Measurements from ENCODE around the gene PLCH1. TPM values are rescaled to one million over a fixed set of nuclear protein-coding genes. Genes with fewer than 3 reads are reported as not detected.

Gene PLCH1
- polyA plus RNA-seq, 1 experiment: 0.06 TPM

DNA sequence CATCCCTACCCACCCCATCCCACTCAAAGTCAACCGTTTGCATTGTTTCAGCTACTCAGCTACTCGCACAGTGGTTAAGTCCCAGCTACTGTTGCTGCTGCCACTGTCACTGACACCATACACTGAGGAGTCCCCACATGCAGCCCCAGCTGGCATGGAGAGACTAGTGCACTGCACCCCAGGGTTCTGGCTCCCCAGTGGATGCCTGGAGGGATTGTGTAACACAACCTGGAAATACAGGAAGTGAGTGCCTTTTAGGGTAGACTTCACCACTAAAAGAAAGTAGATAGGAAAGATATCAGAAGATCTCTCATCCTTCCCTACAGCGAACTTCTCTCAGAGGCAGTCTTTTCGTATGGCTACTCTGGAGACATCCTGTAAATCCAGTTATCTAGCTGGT is 282.2 kb downstream of the PLCH1 start:
- ChIA-PET POLR2A (no interaction called here), CTCF (interaction anchor here (1.0 kb wide), 1 partner anchor 8 kb away, joined by 7 read pairs; no protein-coding TSS in a partner anchor)
- TF ChIP-seq CTCF (IDR thresholded peaks at IDR 0.05; ENCODE audit: insufficient read depth, low read depth, low read length): no peak

GRCh38 chr3:155457591-155457990 is 287.3 kb downstream of the PLCH1 start:
- POLR2A ChIA-PET: no interaction called here
- Histone ChIP-seq H3K4me3 (ENCODE audit: low read depth, low read length) (no peak overlapping the region), H3K36me3 (ENCODE audit: control insufficient read depth, insufficient read depth, low read length) (no peaks in the 10 kb centered on the region), H3K27me3 (ENCODE audit: control insufficient read depth, insufficient read depth, low read length) (no peaks in the 10 kb centered on the region; the same call in 1 of the 2 replicates)
- no peak for DNase-seq (ENCODE audit: low read depth)
- no peak for TF ChIP-seq CTCF (IDR thresholded peaks at IDR 0.05; ENCODE audit: insufficient read depth, low read depth, low read length)
- CTCF ChIA-PET: interaction anchor here (0.6 kb wide), 1 partner anchor 452 kb away, joined by 3 read pairs; no protein-coding TSS in a partner anchor

More for the DNA sequence above, 282.2 kb downstream of the PLCH1 start:
- H3K27me3 ChIP-seq (ENCODE audit: control insufficient read depth, insufficient read depth, low read length): no peaks in the 10 kb centered on the region; the same call in 1 of the 2 replicates
- H3K36me3 ChIP-seq (ENCODE audit: control insufficient read depth, insufficient read depth, low read length): no peaks in the 10 kb centered on the region
- DNase-seq (ENCODE audit: low read depth): no peak
- no peak overlapping the region for H3K4me3 ChIP-seq (ENCODE audit: low read depth, low read length)

- H3K4me3 ChIP-seq (ENCODE audit: low read depth, low read length): no peak overlapping the region
- no peaks in the 10 kb centered on the region for H3K27me3 ChIP-seq (ENCODE audit: control insufficient read depth, insufficient read depth, low read length)
- TF ChIP-seq CTCF (IDR thresholded peaks at IDR 0.05; ENCODE audit: insufficient read depth, low read depth, low read length): no peak
- ChIA-PET POLR2A (no interaction called here), CTCF (interaction anchor here (1.4 kb wide), 1 partner anchor 9 kb away, joined by 3 read pairs; no protein-coding TSS in a partner anchor)
- no peak for DNase-seq (ENCODE audit: low read depth)
- no peaks in the 10 kb centered on the region for H3K36me3 ChIP-seq (ENCODE audit: control insufficient read depth, insufficient read depth, low read length)
Observed at GRCh38 chr3:155455765-155456164, 289.1 kb downstream of the PLCH1 start.

DNA sequence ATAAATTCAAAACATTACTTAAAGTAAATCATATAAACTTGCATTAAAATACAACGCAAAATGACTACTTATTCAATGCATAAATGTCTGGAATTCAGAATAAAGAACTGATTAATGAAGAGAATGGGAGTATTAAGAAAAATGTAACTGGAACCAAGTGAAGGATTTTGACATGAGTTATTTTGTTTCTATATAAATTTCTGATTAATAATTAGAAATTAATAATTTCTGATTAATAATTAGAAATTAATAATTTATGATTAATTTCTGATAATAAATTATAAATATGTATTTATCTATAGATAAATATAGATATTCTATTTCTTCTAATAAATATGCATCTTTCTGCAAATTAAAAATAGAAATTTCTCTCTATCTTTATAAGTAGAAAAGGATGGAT is 291.4 kb downstream of the PLCH1 start:
- Histone ChIP-seq H3K27me3 (ENCODE audit: control insufficient read depth, insufficient read depth, low read length) (no peaks in the 10 kb centered on the region), H3K4me3 (ENCODE audit: low read depth, low read length) (no peak overlapping the region), H3K36me3 (ENCODE audit: control insufficient read depth, insufficient read depth, low read length) (no peaks in the 10 kb centered on the region)
- TF ChIP-seq CTCF (IDR thresholded peaks at IDR 0.05; ENCODE audit: insufficient read depth, low read depth, low read length): no peak
- DNase-seq (ENCODE audit: low read depth): no peak
- ChIA-PET CTCF (interaction anchor here (1.5 kb wide), 1 partner anchor 9 kb away, joined by 7 read pairs; no protein-coding TSS in a partner anchor), POLR2A (no interaction called here)

- no peak for TF ChIP-seq CTCF (IDR thresholded peaks at IDR 0.05; ENCODE audit: insufficient read depth, low read depth, low read length)
- Histone ChIP-seq H3K4me3 (ENCODE audit: low read depth, low read length) (no peak overlapping the region), H3K27me3 (ENCODE audit: control insufficient read depth, insufficient read depth, low read length) (no peaks in the 10 kb centered on the region), H3K36me3 (ENCODE audit: control insufficient read depth, insufficient read depth, low read length) (no peaks in the 10 kb centered on the region)
- CTCF ChIA-PET: interaction anchor here (1.4 kb wide), 1 partner anchor 10 kb away, joined by 4 read pairs; no protein-coding TSS in a partner anchor
- DNase-seq (ENCODE audit: low read depth): no peak
- POLR2A ChIA-PET: no interaction called here
Observed at GRCh38 chr3:155449613-155450267, 295.1 kb downstream of the PLCH1 start.

Measured in BJ (cell line).